Activated CD8-positive, alpha-beta memory T cell treated with anti-CD3 and anti-CD28 coated beads for 1 hour (primary cell): ENCODE measurements around the gene PDE1A.
"Not testable (repeated sequence)": the region's sequence is repeated elsewhere in the genome, so short reads cannot be mapped to it uniquely, and the experiment has no call there.

ENCODE experiments used
- DNase-seq, 2 donors: peaks; one replicate each; pipeline ENCODE4 v3.0.0-alpha.2; 2020; ENCODE audit warnings: low read depth in 1 of 2; ENCODE audit errors: extremely low read depth in 1 of 2

Gene PDE1A

DNA sequence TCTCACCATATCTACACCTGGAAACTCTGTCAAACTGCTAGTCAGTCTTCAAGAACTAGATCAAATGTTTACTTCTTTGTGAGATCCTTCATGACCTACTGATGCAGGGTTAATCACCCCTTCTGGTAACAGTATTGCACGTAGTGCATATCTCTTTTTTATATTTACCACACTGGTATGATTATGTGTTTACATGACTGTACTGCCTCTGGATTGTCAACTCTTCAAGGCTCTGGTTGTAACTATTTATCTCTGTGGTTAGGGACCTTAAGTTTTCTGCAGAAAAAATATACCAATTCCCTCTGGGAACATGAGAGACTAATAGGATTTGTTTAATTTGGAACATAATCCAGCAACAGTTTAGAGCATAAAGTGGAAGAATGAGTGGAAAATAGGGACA, 135.5 kb downstream of the PDE1A start:
- DNase-seq: no peak

DNA sequence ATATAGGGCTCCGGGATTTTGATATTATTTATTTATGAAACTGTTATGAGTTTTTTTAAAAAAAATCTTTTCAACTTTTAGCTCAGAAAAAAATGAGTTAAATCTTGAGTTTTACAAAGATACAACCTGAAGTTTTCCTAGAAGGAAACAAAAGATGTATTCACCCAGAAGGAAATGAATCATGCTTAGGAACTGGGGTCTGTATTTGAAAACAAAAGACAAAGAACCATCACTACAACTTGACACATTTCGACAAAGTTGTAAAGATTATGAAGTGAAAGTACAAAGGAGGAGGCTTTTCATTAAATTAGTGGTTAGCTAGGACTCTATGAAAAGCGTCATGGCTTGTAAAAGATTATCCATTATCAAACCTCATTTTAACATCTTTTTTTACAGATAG, 143.3 kb downstream of the PDE1A start:
- DNase-seq: no peak

DNA sequence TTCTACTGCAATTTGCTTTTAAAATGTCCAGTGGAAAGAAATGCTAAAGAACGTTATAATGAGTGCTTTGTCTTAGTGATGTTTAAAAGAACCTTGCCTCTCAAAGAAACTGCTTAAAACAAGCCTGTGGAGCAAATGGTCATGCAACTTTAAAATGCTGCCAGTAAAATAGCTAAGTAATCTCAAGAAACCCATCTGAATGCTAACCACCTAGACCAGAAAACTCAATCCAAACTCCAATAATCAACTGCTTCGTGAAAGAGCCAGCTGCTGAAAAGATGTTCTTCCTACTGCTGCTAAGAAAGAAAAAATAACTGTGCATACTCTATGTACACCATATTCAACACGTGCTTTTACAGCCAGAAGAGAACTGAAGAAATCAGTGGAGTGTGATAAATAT, 145.6 kb downstream of the PDE1A start:
- DNase-seq: no peak

DNA sequence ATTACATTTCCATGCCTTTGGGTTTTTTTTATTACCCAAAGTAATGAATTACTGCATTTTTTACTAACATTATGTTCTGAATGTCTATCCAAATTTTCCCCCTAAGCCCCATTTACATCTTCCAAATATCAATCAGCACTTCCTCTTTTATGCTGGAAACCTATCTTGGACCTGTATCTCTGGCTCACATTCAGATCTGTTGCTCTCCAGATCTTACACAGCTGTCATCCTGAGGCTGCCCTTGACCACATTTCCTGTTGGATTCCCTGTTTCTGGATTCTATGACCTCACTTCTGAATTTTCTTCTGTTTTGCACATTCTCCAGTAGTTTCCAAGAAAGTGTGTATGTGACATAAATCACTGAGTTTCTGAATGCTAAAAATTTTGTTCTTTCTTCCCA, 146.7 kb downstream of the PDE1A start:
- no peak for DNase-seq

DNA sequence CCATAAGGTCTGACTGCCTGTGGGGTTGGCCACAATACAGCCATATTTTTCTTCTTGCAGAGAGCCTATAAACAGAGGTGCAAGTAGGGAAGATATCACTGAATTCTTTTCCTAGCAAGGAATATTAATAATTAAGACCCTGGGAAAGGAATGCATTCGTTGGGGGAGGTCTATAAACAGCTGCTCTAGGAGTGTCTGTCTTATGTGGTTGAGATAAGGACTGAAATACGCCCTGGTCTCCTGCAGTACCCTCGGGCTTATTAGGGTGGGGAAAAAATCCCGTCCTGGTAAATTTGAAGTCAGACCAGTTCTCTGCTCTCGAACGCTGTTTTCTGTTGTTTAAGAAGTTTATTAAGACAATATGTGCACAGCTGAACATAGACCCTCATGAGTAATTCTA, 150.2 kb downstream of the PDE1A start:
- DNase-seq: not testable (repeated sequence)

DNA sequence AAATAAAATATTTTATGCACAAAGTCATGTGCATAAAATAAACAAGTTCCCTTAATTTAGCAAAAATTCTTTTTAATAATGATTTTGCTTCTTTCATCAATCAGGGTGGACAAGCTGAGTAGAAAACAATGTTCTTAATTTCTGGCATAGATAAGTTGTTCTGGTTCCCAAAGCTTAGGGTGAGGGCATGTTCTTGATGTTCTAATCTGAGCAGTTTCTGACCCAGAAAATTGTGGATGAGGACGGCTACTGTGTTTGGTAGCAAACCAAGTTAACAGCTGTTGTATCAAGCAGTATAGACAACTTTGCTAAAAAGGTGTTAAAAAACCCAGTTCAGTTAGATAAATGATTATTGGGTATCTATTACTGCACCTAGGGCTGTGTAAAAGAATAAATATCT, 158.9 kb downstream of the PDE1A start:
- no peak for DNase-seq

DNA sequence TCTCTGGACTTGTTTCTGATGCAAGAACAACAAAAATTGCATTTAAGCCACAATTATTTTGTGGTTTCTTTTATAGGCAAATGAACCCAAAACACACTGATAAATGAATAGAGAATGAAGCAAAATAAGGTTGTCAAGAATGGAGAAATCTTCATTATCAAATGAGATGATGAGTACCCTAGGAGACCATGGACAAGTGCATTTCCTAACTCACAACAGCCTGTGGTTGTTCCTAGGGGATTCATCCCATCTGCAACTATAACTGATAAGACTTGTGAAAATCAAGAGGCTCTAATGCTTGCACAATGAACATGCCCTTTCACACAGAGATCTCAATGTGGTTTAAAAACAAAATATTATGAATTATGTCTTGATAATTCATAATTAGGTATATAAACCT, 159.9 kb downstream of the PDE1A start:
- no peak for DNase-seq

DNA sequence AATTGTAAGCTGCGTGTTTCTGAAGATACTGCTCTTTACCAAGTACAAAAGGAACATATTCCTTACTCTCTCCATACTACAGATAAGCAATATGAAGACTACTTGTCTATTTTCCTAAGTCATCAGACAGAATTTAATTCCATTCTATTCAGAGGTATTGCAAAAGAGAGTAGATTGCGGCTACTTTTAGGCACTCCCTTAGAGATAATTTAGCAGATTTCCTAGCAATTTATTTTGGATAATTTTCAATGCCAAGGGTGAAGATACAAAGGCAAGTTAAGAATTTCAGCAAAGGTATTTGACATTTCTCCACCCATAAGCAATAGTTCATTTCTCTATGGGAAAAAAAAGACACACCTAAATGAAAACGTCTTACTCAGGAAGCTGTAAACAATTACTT, 161.1 kb downstream of the PDE1A start:
- no peak for DNase-seq

DNA sequence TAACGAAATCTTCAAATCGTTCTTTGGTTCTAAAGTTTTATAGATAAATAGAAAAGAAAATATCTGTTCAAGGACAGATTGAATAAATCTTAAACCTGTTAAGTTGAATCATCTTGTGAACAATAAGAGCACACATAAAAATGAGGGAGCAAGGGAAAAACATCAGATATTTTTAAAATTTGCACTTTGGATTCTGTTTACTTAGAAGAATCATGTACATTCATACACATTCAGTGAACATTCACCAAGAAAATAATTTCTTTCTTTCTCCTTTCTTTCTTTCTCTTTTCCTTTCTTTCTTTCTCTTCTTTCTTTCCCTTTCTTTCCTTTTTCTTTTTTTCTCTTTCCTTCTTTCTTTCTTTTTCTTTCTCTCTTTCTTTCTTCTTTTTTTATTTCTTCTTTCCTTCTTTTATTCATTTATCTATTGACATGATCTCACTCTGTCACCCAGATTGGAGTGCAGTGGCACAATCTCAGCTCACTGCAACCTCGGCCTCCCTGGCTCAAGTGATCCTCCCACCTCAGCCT, 164.9 kb downstream of the PDE1A start:
- DNase-seq: no peak

DNA sequence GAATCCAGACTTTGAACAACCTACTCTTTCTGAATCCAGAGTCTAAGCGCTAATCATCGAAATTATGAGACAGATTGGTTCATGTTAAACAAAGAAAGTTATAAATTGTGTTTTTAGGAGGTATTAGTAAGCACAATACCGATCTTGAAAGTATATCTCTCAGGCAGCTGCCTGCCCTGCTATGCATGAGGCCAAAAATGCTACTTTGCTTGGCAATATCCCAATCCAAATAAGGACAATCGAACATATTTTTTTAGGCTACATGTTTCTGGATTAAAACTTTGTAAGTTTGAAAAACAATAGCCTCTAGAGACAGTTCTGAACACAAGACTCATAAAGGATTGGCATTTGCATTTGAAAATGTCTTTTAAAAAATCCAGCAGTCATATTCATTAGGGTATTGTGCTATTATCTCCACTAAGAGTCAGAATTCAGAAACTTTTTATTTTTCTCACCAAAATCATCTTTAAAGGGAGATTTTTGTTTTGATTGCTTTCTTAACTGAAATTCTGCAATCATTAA, 167.1 kb downstream of the PDE1A start:
- DNase-seq: no peak

DNA sequence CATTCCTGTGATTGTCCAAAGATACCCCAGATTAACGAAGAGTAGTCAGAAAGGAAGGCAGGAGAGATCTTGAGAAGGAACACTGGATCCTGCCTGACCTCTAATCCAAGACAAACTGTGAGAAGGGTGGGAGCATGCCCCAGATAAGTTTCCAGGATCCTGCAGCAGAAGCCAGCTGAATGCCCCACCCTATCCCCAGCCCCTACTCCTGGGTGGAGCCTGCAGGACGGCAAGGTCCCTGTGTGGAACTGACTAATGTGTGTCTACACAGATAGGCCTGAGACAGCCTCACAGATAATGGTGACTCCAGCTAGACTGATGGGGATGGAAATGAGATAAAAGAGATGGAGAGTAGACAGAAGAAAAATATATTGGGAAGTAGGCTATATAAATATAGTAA, 174.3 kb downstream of the PDE1A start:
- no peak for DNase-seq

DNA sequence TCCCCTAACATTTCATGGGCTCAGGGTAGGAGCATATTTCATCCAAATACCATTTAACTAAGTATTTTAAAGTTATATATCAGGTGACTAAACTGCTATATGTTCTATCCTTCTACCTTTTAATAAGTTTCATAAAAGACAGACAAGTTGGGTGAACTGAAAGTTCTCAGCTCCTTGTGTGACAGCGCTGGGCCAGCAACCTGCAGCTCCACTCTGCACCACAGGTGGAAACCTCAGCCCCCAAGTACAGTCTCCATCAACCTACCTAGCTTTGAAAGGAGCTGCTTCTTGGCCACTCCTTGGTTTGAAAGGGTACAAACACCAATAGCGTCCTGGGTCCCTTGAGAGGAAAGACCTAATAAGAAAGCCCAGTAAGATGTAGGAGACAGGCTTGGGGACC, 177.9 kb downstream of the PDE1A start:
- DNase-seq: no peak

DNA sequence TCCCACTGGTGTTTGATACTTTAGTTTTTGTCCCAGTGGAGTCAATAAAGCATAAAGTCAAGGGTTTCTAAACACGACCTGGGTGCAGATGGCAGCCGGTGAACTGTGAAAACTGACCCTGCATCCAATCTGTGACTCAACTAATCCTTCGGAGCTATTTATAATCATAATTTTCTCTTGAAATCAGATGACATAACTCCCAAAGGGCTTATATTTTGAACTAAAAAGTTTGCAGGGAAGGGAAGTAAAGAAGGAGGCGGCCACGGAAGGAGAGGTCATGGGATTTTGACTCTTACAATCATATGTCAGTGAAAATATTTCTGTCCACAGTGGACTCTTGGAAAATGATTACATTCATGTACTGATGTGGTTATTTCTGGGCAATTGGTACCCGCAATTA, 178.5 kb downstream of the PDE1A start:
- DNase-seq: no peak

DNA sequence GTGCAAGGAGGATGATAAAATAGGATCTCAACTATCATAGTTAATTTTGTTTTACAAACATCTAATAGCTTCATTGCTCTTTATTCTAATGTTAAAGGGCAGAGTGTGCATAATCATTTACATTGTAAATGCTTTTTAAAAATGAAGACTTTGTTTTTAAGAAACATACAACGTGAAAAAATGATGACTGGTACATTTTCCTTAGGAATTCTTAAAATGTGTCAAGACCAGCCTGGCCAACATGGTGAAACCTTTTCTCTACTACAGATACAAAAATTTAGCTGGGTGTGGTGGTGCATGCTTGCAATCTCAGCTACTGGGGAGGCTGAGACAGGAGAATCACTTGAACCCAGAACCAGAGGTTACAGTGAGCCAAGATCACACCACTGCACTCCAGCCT, 179.0 kb downstream of the PDE1A start:
- no peak for DNase-seq

DNA sequence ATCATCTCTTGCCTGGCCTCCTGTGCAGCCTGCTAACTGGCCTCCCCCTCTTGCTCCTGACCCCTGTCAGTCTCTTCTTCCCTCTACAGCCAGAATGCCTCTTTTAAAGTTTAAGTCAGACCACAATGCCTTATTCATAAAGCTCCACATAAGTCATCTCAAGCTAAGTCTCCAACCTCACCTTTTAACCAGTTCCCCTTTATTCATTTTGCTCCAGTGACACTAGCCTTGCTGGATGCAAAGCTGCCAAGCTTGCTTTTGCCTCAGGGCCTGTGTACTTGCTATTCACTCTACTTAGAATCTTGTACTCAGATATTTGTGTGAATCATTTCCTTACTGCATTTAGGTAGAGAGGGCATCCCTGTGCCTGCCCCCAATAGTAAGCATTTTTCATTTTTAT, 180.9 kb downstream of the PDE1A start:
- no peak for DNase-seq

DNA sequence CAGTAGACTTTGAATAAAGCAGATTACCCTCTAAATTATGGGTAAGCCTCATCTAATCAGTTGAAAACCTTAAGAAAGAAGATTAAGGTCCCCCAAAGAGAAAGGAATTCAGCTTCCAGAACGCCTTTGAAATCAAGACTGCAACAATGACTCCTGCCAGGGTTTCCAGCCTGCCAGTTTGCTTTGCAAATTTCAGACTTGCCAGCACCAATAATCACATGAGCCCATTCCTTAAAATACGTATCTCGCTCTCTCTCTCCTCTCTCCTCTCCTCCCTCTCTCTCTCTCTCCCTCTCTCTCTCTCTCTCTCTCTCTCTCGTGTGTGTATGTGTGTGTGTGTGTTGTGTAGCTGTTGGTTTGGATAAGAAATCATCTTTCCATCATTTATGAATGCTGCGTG, 184.2 kb downstream of the PDE1A start:
- DNase-seq: no peak

DNA sequence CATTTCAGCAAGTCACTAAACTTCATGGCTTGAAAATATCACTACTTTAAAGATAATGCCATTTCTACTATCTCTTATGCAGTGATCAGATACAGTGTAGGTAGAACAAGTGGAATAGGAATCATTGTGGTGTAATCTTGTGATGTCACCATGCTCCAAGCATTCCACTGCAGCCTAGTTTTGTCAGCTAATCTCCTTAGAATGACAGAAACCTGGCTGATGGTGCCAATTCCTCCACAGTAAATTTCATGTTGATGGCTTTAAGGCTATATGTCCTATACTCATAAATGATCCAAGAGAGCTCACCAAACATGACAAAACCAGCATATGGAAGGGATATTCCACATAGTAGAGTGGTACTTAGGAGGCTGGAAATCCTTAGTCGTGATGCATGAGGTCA, 184.9 kb downstream of the PDE1A start:
- DNase-seq: no peak

DNA sequence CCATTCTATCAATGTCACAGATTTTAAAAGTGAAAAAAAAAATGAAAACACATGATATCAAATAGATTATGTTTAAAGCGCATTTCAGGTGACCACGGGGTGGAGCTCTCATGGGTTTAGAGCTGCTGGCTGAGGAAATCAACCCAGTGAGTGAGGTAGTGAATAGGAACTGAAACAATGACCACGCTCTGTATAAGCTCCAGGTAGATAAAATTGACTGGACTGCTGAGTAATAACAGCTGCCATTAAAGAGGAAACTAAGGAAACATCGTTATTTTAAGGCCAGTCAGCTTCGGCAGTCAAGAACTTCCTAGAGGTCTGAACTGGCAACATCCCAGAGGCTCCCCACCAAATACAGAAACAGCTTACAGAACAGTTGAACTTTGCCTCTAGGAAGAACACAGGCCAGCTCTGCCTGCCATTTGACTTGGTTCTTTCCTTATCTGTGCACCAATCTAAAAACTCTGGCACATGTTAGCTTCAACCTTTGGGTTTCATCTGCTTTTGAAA, 185.9 kb downstream of the PDE1A start:
- no peak for DNase-seq

DNA sequence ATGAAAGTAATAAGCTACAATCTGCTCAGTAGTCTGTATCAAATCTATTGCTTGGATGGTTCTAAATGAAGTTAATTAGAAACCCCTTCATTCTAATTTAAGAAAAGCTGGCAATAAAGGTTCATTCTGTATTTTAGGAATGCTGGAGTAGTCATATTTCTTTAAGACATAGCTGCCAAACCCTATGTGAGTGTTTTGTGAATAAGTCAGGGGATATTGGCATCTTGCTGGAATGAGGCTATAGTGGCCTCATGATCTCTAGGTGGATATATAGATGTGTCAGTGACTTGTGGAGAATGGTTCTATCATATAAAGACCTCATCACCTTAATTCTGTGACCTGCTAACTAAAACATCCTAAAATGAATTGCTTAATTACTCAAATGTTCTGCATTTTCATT, 196.3 kb downstream of the PDE1A start:
- no peak for DNase-seq

DNA sequence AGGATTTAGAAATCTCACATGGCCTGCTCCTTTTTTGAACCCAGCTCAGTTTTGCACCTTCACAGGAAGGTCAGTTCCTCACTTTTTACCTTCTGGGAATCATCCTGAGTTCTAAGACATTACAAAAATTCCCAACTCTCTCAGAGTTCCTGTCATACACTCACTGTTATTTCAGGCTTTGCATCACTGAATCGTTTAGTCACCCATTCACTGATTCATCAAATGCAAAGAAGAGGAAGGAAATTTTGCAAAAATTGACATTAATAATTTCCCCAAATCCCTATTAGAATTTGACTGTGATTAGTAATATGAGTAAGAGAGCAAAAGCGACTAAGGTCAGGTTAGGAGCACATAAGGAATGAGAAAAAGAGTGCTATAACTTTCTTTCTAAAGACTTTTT, 197.5 kb downstream of the PDE1A start:
- DNase-seq: no peak

DNA sequence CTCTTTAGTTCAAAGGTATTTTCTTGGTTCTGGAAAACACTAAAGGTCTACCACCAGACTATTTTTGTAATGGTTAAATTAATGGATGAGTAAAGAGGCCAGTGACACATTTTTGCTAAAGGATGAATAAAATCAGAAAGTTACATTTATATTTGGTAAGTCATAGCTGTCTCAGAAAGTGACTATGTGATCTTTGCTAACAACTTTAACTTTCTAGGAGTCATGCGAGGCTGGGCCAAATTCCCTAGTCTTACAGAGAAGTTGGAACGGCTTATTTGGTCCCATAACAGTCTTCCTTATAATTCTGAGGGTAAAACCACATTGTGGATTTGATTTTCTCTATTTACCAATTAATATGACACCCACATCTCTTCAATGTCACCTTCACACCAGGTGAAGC, 198.1 kb downstream of the PDE1A start:
- DNase-seq: no peak

DNA sequence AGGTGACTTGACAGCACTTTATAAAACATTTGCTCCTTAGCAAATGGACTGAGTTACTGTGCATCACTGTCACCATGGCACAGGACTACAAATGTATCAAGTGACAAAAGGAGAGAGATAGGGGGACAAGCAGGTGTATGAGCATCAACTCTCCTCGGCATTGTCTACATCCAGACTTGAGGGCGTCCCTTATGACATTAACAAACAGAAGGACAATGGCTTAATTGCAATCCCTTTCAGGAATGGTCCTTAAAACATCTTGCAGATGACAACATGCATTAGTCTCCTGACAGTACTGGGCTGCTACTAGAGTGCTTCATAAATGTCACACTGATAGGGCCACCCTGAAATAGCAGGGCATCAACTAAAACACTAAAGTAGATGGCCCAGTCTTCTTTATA, 198.8 kb downstream of the PDE1A start:
- no peak for DNase-seq

DNA sequence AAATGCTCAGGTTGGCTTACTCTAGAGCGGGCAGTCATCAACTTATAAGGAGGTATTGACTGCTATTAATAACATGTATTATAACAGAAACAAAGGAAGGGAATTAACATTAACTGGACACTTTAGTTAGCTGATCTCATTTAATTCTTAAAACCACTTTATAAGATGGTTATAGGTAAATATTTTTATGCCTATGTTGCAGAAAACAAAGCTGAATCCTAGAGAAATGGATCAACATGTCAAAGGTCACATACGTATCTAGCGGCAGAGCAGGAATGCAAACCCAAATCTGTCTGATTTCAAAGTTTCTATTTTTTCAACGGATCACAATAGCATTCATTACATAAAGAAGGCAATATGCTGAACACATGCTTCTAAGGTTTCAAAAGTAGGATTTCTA, 200.0 kb downstream of the PDE1A start:
- no peak for DNase-seq
